AG20443 (cell line): ENCODE results near the gene RNF38.

Experiments used
- DNase-seq: peaks from one replicate; pipeline ENCODE4 v3.0.0; 2012; ENCODE audit warnings: low spot score, mixed read lengths

Gene RNF38

GRCh38 chr9:36293171-36293570, 106.9 kb downstream of the RNF38 start:
- no peak for DNase-seq

- DNase-seq = no peak
These were observed 107.4 kb downstream of the RNF38 start for GRCh38 chr9:36292641-36293040.

- DNase-seq = no peak
These were observed 109.1 kb downstream of the RNF38 start for GRCh38 chr9:36290996-36291395.

- DNase-seq = no peak
These were observed 110.1 kb downstream of the RNF38 start for GRCh38 chr9:36289836-36290435.

GRCh38 chr9:36288070-36288469, 112.0 kb downstream of the RNF38 start:
- DNase-seq = no peak
